SK-N-SH treated with all-trans-retinoic acid at 6 μM for 48 hours (cell line): ENCODE measurements around the gene SESN3.

Experiments used
- ESRRG ChIP-seq: fragments of 250-450 bp; sonication (Bioruptor Pico); IDR thresholded peaks from 2 replicates; pipeline ENCODE4 v1.6.1; 2021; ENCODE audit warnings: mild to moderate bottlenecking
- PPARA ChIP-seq: fragments of 250-450 bp; sonication (Bioruptor Pico); IDR thresholded peaks from 2 replicates; pipeline ENCODE4 v1.5.0; 2020; ENCODE audit warnings: mild to moderate bottlenecking, borderline replicate concordance
- RARB ChIP-seq: fragments of 250-450 bp; sonication (Bioruptor Pico); IDR thresholded peaks from 2 replicates; pipeline ENCODE4 v1.8.0; 2021; ENCODE audit warnings: mild to moderate bottlenecking, moderate library complexity
- SNAI2 ChIP-seq: fragments of 250-450 bp; sonication (Bioruptor Pico); IDR thresholded peaks from 2 replicates; pipeline ENCODE4 v1.5.0; 2020; ENCODE audit warnings: mild to moderate bottlenecking, moderate library complexity
- ZNF8 ChIP-seq: fragments of 450-650 bp; formaldehyde crosslinking; IDR thresholded peaks from 2 replicates; pipeline ENCODE4 v1.5.0; 2020; ENCODE audit warnings: mild to moderate bottlenecking, moderate library complexity
- TF ChIP-seq, protein P1 (sequence below): fragments of 250-450 bp; sonication (Bioruptor Pico); IDR thresholded peaks from 2 replicates; pipeline ENCODE4 v1.5.1; 2021; ENCODE audit warnings: mild to moderate bottlenecking, moderate library complexity
- TF ChIP-seq, protein P2 (sequence below): fragments of 250-450 bp; sonication (Bioruptor Pico); IDR thresholded peaks from 2 replicates; pipeline ENCODE4 v1.8.0; 2020; ENCODE audit warnings: mild to moderate bottlenecking, moderate library complexity, borderline replicate concordance

DNA sequence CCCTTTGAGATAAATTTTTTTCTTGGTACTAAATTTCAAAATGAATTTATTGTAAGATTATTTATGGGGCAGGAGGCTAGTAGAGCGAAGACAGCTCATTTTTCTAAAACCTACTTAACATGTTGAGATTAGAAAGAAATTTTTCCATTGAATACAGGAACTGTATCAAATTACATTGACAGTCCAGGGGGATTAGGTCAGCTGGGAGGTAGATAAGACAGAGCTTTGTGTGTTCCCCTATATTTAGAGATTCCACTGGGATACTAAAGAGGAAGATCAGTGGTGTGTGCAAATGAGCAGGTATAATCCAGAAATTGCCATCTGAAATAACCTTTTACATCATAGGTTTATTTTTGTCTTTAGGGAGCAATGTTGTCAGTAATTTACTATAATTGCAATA lies 109.3 kb downstream of the SESN3 start:
- TF ChIP-seq, protein P1, sequence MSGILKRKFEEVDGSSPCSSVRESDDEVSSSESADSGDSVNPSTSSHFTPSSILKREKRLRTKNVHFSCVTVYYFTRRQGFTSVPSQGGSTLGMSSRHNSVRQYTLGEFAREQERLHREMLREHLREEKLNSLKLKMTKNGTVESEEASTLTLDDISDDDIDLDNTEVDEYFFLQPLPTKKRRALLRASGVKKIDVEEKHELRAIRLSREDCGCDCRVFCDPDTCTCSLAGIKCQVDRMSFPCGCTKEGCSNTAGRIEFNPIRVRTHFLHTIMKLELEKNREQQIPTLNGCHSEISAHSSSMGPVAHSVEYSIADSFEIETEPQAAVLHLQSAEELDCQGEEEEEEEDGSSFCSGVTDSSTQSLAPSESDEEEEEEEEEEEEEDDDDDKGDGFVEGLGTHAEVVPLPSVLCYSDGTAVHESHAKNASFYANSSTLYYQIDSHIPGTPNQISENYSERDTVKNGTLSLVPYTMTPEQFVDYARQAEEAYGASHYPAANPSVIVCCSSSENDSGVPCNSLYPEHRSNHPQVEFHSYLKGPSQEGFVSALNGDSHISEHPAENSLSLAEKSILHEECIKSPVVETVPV (CRISPR knock-in tag) = no peak
- TF ChIP-seq RARB (CRISPR knock-in tag) = no peak
- TF ChIP-seq, protein P2, sequence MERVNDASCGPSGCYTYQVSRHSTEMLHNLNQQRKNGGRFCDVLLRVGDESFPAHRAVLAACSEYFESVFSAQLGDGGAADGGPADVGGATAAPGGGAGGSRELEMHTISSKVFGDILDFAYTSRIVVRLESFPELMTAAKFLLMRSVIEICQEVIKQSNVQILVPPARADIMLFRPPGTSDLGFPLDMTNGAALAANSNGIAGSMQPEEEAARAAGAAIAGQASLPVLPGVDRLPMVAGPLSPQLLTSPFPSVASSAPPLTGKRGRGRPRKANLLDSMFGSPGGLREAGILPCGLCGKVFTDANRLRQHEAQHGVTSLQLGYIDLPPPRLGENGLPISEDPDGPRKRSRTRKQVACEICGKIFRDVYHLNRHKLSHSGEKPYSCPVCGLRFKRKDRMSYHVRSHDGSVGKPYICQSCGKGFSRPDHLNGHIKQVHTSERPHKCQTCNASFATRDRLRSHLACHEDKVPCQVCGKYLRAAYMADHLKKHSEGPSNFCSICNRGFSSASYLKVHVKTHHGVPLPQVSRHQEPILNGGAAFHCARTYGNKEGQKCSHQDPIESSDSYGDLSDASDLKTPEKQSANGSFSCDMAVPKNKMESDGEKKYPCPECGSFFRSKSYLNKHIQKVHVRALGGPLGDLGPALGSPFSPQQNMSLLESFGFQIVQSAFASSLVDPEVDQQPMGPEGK (CRISPR knock-in tag) = no peak
- no peak for TF ChIP-seq ZNF8 (CRISPR knock-in tag)
- TF ChIP-seq SNAI2 (CRISPR knock-in tag) = no peak
- TF ChIP-seq PPARA = no peak
- no peak for TF ChIP-seq ESRRG (CRISPR knock-in tag)
